ENCODE results near the gene SPATA18.
"Not testable (repeated sequence)": the region's sequence is repeated elsewhere in the genome, so short reads cannot be mapped to it uniquely, and the experiment has no call there.

Gene SPATA18

GRCh38 chr4:52052475-52052780 is 1.3 kb downstream of the SPATA18 start:
- no peak for DNase-seq

- no peak for DNase-seq
Observed at GRCh38 chr4:52054254-52054653, 3.1 kb downstream of the SPATA18 start.

- no peak for DNase-seq
Observed at GRCh38 chr4:52057196-52057595, 6.1 kb downstream of the SPATA18 start.

- DNase-seq = no peak
Observed at GRCh38 chr4:52058275-52058674, 7.2 kb downstream of the SPATA18 start.

GRCh38 chr4:52059372-52059771 is 8.3 kb downstream of the SPATA18 start:
- no peak for DNase-seq

GRCh38 chr4:52069571-52069970 is 18.5 kb downstream of the SPATA18 start:
- no peak for DNase-seq

- DNase-seq = no peak
Observed at GRCh38 chr4:52071791-52072546, 20.9 kb downstream of the SPATA18 start.

- no peak for DNase-seq
Observed at GRCh38 chr4:52076731-52077130, 25.6 kb downstream of the SPATA18 start.

GRCh38 chr4:52079659-52080058 is 28.6 kb downstream of the SPATA18 start:
- DNase-seq = no peak

GRCh38 chr4:52081216-52081615 is 30.1 kb downstream of the SPATA18 start:
- DNase-seq = no peak

GRCh38 chr4:52086425-52086824 is 35.3 kb downstream of the SPATA18 start:
- not testable (repeated sequence) for DNase-seq

- DNase-seq = no peak
Observed at GRCh38 chr4:52091801-52092200, 40.7 kb downstream of the SPATA18 start.

GRCh38 chr4:52093466-52093865 is 42.4 kb downstream of the SPATA18 start:
- DNase-seq = no peak

GRCh38 chr4:52094376-52095145 is 43.5 kb downstream of the SPATA18 start:
- no peak for DNase-seq

- no peak for DNase-seq
Observed at GRCh38 chr4:52095374-52095773, 44.3 kb downstream of the SPATA18 start.

- DNase-seq = no peak
Observed at GRCh38 chr4:52096048-52096447, 44.9 kb downstream of the SPATA18 start.

GRCh38 chr4:52098618-52099017 is 47.5 kb downstream of the SPATA18 start:
- peak; percentile 12 for DNase-seq

GRCh38 chr4:52099860-52100461 is 48.9 kb downstream of the SPATA18 start:
- no peak for DNase-seq

GRCh38 chr4:52102587-52102986 is 51.5 kb downstream of the SPATA18 start:
- no peak for DNase-seq

GRCh38 chr4:52103319-52103718 is 52.2 kb downstream of the SPATA18 start:
- DNase-seq = no peak

- no peak for DNase-seq
Observed at GRCh38 chr4:52105276-52105675, 54.2 kb downstream of the SPATA18 start.

GRCh38 chr4:52106191-52106590 is 55.1 kb downstream of the SPATA18 start:
- DNase-seq = no peak

GRCh38 chr4:52106660-52107059 is 55.6 kb downstream of the SPATA18 start:
- no peak for DNase-seq

GRCh38 chr4:52107336-52107735 is 56.2 kb downstream of the SPATA18 start:
- DNase-seq = no peak

All from NCI-H510A (cell line).